22Rv1 (cell line): ENCODE results near the gene SLC35F3.

Experiments used
- H3K27ac ChIP-seq: fragments of 450-650 bp; 2 replicates; pipeline ENCODE4 v1.5.1; 2017
- ZFX ChIP-seq: fragments of 450-650 bp; IDR thresholded peaks from 2 replicates; pipeline ENCODE4 v1.6.1; 2017; ENCODE audit warnings: antibody characterized with exemption, borderline replicate concordance
- TF ChIP-seq, protein P1 (sequence below): fragments of 450-650 bp; IDR thresholded peaks from 2 replicates; pipeline ENCODE4 v1.5.1; 2017; ENCODE audit warnings: mild to moderate bottlenecking

Gene SLC35F3

GRCh38 chr1:233988963-233989696, 84.7 kb downstream of the SLC35F3 start:
- H3K27ac ChIP-seq, result no peak overlapping the region
- TF ChIP-seq, protein P1, sequence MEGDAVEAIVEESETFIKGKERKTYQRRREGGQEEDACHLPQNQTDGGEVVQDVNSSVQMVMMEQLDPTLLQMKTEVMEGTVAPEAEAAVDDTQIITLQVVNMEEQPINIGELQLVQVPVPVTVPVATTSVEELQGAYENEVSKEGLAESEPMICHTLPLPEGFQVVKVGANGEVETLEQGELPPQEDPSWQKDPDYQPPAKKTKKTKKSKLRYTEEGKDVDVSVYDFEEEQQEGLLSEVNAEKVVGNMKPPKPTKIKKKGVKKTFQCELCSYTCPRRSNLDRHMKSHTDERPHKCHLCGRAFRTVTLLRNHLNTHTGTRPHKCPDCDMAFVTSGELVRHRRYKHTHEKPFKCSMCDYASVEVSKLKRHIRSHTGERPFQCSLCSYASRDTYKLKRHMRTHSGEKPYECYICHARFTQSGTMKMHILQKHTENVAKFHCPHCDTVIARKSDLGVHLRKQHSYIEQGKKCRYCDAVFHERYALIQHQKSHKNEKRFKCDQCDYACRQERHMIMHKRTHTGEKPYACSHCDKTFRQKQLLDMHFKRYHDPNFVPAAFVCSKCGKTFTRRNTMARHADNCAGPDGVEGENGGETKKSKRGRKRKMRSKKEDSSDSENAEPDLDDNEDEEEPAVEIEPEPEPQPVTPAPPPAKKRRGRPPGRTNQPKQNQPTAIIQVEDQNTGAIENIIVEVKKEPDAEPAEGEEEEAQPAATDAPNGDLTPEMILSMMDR, result no peak
- TF ChIP-seq ZFX, result no peak

GRCh38 chr1:233990486-233990885, 86.0 kb downstream of the SLC35F3 start:
- TF ChIP-seq, protein P1, result no peak
- no peak for TF ChIP-seq ZFX
- H3K27ac ChIP-seq, result no peak overlapping the region

- TF ChIP-seq ZFX, result no peak
- TF ChIP-seq, protein P1, result no peak
- no peak overlapping the region for H3K27ac ChIP-seq
These were observed 89.2 kb downstream of the SLC35F3 start for GRCh38 chr1:233993651-233994050.

- H3K27ac ChIP-seq, result no peak overlapping the region
- no peak for TF ChIP-seq ZFX
- TF ChIP-seq, protein P1, result no peak
These were observed 89.6 kb downstream of the SLC35F3 start for GRCh38 chr1:233994112-233994511.

- no peak for TF ChIP-seq ZFX
- TF ChIP-seq, protein P1, result no peak
These were observed 94.0 kb downstream of the SLC35F3 start for GRCh38 chr1:233998456-233998855.

DNA sequence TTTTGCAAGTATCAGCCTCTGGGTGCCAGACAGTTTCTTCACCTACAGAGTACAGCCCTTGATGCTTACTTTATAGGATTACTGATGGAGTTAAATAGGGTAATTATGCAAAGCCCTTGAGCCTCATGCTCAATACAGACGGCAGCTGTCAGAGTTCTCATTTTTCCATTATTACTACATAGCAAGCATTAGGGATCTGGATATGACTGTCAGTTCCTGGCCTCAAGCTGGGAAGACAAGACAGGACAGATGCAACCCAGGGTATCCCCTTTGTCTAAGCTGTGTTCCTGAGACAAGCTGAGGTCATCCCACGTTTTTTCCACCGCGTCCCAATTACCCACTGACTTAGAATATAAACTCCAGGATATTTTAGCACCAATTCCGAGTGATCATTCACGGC, 94.4 kb downstream of the SLC35F3 start:
- no peak overlapping the region for H3K27ac ChIP-seq
- TF ChIP-seq, protein P1, result no peak
- no peak for TF ChIP-seq ZFX

More at GRCh38 chr1:233998456-233998855, 94.0 kb downstream of the SLC35F3 start:
- no peak overlapping the region for H3K27ac ChIP-seq

- TF ChIP-seq, protein P1, result no peak
- TF ChIP-seq ZFX, result no peak
- H3K27ac ChIP-seq, result no peak overlapping the region
These were observed 96.1 kb downstream of the SLC35F3 start for GRCh38 chr1:234000557-234001041.
